Gastrocnemius medialis (tissue), 4 donors: ENCODE results near the gene TWIST2. TPM values are rescaled to one million over a fixed set of nuclear protein-coding genes. Genes with fewer than 3 reads are reported as not detected.

Source experiments
- ATAC-seq, 2 donors: fragments of 150-250 bp; one replicate each; pipeline ENCODE4 v1.9.1; 2016
- DNase-seq, 2 donors: peaks; one replicate each; pipeline ENCODE4 v3.0.0-alpha.2; 2019
- H3K27ac ChIP-seq, 4 donors: fragments of 200-600 bp; sonication (generic); 1 replicate in 1 of 4; 2 replicates in 3 of 4; pipeline ENCODE4 v1.5.1; 2016 to 2018; ENCODE audit warnings: mild to moderate bottlenecking in 2 of 4, moderate library complexity in 1 of 4
- H3K27me3 ChIP-seq, 3 donors: fragments of 200-600 bp; sonication (generic) in 2 of 3; 1 replicate in 1 of 3; 2 replicates in 2 of 3; pipeline versions ENCODE4 v1.5.1 to v1.6.0; 2016 to 2019; ENCODE audit warnings: mild to moderate bottlenecking in 1 of 3, moderate library complexity in 1 of 3
- H3K36me3 ChIP-seq, 2 donors: fragments of 200-600 bp; sonication (generic) in 1 of 2; one replicate each; pipeline ENCODE4 v1.5.1; 2017 to 2018
- H3K4me1 ChIP-seq, 2 donors: fragments of 200-600 bp; sonication (generic) in 1 of 2; one replicate each; pipeline ENCODE4 v1.5.1; 2016 to 2017; ENCODE audit warnings: mild to moderate bottlenecking in 2 of 2
- H3K4me3 ChIP-seq, 4 donors: fragments of 200-600 bp; sonication (generic) in 3 of 4; 1 replicate in 1 of 4; 2 replicates in 3 of 4; pipeline ENCODE4 v1.5.1; 2016 to 2019; ENCODE audit warnings: mild to moderate bottlenecking in 2 of 4
- H3K9me3 ChIP-seq, 3 donors: fragments of 200-600 bp; sonication (generic) in 2 of 3; 1 replicate in 1 of 3; 2 replicates in 2 of 3; pipeline ENCODE4 v1.5.1; 2016 to 2019
- CTCF ChIP-seq, 5 experiments: fragments of 450-650 bp in 3 of 5; fragments of 200-600 bp in 2 of 5; sonication (generic) in 2 of 5; IDR thresholded peaks in 4 of 5; conservative IDR thresholded peaks in 1 of 5; 1 replicate in 4 of 5; 2 replicates in 1 of 5; pipeline ENCODE4 v1.5.1; 2016 to 2019; ENCODE audit warnings: antibody characterized with exemption in 5 of 5, mild to moderate bottlenecking in 3 of 5, moderate library complexity in 3 of 5
- POLR2A ChIP-seq, 2 donors: fragments of 450-650 bp; IDR thresholded peaks; one replicate each; pipeline ENCODE4 v1.6.1; 2017; ENCODE audit warnings: antibody characterized with exemption in 2 of 2, mild to moderate bottlenecking in 2 of 2, moderate library complexity in 2 of 2
- in situ Hi-C, 4 donors: fragments of 200-750 bp; cut with MboI; loops; one replicate each; pipeline versions ENCODE4 v1.15.0 to v1.8.0; 2017; ENCODE audit warnings: low sequenced_read_pairs in 4 of 4
- intact Hi-C: fragments of 100-400 bp; cut with DNase I; formaldehyde crosslinking; loops from one replicate; pipeline ENCODE4 v1.15.1; 2023; ENCODE audit warnings: low total_unique reads
- total RNA-seq, 4 donors: library from RNA; depleted of rRNA; stranded (reverse); fragments of >200 nt; gene quantifications; one replicate each; pipeline versions ENCODE4 v1.1.0 to v1.2.3, GENCODE V29; 2016

Gene TWIST2
- total RNA-seq, 4 donors from 2014 or later, result 1.9 to 9.3 (median 2.2) TPM

GRCh38 chr2:238883421-238883901 lies 35.6 kb downstream of the TWIST2 start:
- Histone ChIP-seq H3K4me3 (no peak overlapping the region), H3K9me3 (no peaks in the 10 kb centered on the region), H3K27me3 (peaks cover 0 to 9% (median 5%) of the 10 kb centered on the region in 3 donors), H3K27ac (no peak overlapping the region), H3K36me3 (no peaks in the 10 kb centered on the region), H3K4me1 (no peaks in the 10 kb centered on the region)
- no peak for DNase-seq
- ATAC-seq, result peak in 1 of 2 donors; percentile 23
- in situ Hi-C loops, result no loop called here
- intact Hi-C loops, result no loop called here
- TF ChIP-seq CTCF (IDR thresholded peaks at IDR 0.05 in 4 of 5, conservative IDR thresholded peaks at IDR 0.05 in 1 of 5) (no peak), POLR2A (IDR thresholded peaks at IDR 0.05) (no peak)

GRCh38 chr2:238884122-238884811 lies 36.4 kb downstream of the TWIST2 start:
- no peak overlapping the region for H3K27ac ChIP-seq
- in situ Hi-C loops, result no loop called here

GRCh38 chr2:238884812-238885408 lies 37.0 kb downstream of the TWIST2 start:
- DNase-seq (no peak), ATAC-seq (no peak)
- no peak for TF ChIP-seq CTCF (IDR thresholded peaks at IDR 0.05 in 4 of 5, conservative IDR thresholded peaks at IDR 0.05 in 1 of 5)
- no peak for TF ChIP-seq POLR2A (IDR thresholded peaks at IDR 0.05)
- H3K4me3 ChIP-seq, result no peak overlapping the region
- H3K27me3 ChIP-seq, result peaks cover 0 to 9% (median 5%) of the 10 kb centered on the region in 3 donors
- H3K27ac ChIP-seq, result no peak overlapping the region
- in situ Hi-C loops, result no loop called here
- no peaks in the 10 kb centered on the region for H3K9me3 ChIP-seq
- no peaks in the 10 kb centered on the region for H3K4me1 ChIP-seq
- intact Hi-C loops, result no loop called here
- H3K36me3 ChIP-seq, result no peaks in the 10 kb centered on the region

More at GRCh38 chr2:238884122-238884811, 36.4 kb downstream of the TWIST2 start:
- no peak overlapping the region for H3K4me3 ChIP-seq
- no peak for TF ChIP-seq CTCF (IDR thresholded peaks at IDR 0.05 in 4 of 5, conservative IDR thresholded peaks at IDR 0.05 in 1 of 5)
- peaks cover 0 to 9% (median 5%) of the 10 kb centered on the region in 3 donors for H3K27me3 ChIP-seq
- no peaks in the 10 kb centered on the region for H3K4me1 ChIP-seq
- no peaks in the 10 kb centered on the region for H3K9me3 ChIP-seq
- DNase-seq (no peak), ATAC-seq (no peak)
- intact Hi-C loops, result no loop called here
- H3K36me3 ChIP-seq, result no peaks in the 10 kb centered on the region

- Histone ChIP-seq H3K27ac (no peak overlapping the region), H3K9me3 (no peaks in the 10 kb centered on the region), H3K4me1 (no peaks in the 10 kb centered on the region), H3K36me3 (no peaks in the 10 kb centered on the region), H3K27me3 (peaks cover 0 to 9% (median 5%) of the 10 kb centered on the region in 3 donors), H3K4me3 (no peak overlapping the region)
- TF ChIP-seq POLR2A (IDR thresholded peaks at IDR 0.05) (no peak), CTCF (IDR thresholded peaks at IDR 0.05 in 4 of 5, conservative IDR thresholded peaks at IDR 0.05 in 1 of 5) (no peak)
- DNase-seq (no peak), ATAC-seq (no peak)
- intact Hi-C loops, result no loop called here
- in situ Hi-C loops, result no loop called here
These were observed 38.7 kb downstream of the TWIST2 start for GRCh38 chr2:238886453-238887094.
